ENCODE data around the gene DBN1. TPM values are rescaled to one million over a fixed set of nuclear protein-coding genes. Genes with fewer than 3 reads are reported as not detected.
A peak's percentile ranks its signal among the peaks of the same experiment; 100 is the strongest.
"Not testable (repeated sequence)": the region's sequence is repeated elsewhere in the genome, so short reads cannot be mapped to it uniquely, and the experiment has no call there.

DBN1 gene
- total RNA-seq, 2 experiments from 2014 or later, result 12.1 to 15.9 TPM

DNA sequence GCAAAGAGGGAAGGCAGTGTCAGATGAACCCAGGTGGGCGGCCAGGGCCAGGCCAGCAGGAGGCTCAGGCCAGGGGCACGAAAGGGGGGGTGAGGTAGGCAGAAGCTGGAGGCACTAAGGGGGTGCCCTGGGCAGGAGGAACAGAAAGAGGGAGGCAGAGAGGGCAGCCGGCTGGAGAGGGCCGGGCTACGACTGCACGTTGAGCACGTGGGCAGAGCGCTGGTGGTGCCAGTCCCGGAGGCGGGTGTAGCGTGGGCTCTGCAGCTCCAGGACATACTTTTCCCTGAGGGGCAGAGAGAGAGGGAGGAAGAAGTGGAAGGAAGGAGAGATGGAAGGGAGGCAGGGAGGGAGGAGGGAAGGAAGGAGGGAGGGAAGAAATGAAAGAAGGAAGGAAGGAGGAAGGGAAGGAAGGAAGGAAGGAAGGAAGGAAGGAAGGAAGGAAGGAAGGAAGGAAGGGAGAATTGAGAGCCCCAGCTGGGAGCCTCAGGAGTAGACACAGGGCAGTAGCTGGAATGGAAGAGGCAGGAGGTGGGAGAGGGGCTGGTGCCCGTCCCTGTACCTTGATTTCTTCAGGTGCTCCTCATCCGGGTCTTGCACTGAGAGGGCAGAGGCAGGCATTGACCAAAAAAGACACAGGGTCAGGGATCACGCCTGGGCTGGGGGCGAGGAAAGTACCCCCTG lies 17.0 kb upstream of the DBN1 start:
- intact Hi-C loops (cut with micrococcal nuclease), result no loop called here
- H3K27ac Mint-ChIP-seq, result no peak overlapping the region
- no peaks in the 10 kb centered on the region for H3K9me3 Mint-ChIP-seq
- no peak overlapping the region for H3K4me3 Mint-ChIP-seq
- H3K36me3 Mint-ChIP-seq, result peaks cover 15% of the 10 kb centered on the region
- POLR2A ChIA-PET, result no interaction called here
- H3K4me1 Mint-ChIP-seq (ENCODE audit: low read depth), result peaks cover 15% of the 10 kb centered on the region
- DNase-seq, result no peak
- H3K27me3 Mint-ChIP-seq, result no peaks in the 10 kb centered on the region
- CTCF ChIA-PET, result no interaction called here

DNA sequence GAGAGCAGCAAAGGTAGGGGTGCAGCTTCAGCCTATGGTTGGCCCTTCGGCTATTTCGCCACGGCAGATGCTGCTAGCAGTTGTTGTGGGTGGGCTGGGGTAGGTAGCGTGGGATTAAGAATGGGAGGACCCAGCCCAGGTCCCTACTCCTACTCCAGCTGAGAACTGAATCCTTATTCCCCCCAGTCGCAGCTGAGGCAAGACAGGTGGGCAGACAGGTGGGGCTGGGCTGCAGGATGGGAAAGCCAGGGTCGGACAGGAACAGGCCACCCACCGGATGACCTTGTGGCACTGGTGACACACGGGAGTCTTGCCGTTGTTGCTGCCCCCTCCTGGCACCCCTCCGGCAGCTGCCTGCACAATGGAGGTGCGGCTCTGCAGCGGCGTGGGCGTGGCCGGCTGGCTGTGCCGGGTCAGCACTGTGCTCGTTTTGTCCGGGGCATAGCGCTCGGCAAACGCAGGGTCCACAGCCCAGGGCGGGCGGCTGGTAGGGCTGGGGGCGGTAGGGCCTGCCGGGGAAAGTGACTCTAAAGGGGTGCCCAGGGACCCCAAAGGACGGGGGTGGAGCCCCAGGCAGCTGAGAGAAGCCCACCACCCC lies 15.8 kb upstream of the DBN1 start:
- no peak overlapping the region for H3K27ac Mint-ChIP-seq
- H3K4me1 Mint-ChIP-seq (ENCODE audit: low read depth), result peaks cover 6% of the 10 kb centered on the region
- ChIA-PET CTCF (no interaction called here), POLR2A (no interaction called here)
- peaks cover 15% of the 10 kb centered on the region for H3K36me3 Mint-ChIP-seq
- intact Hi-C loops (cut with micrococcal nuclease), result no loop called here
- no peak overlapping the region for H3K4me3 Mint-ChIP-seq
- no peaks in the 10 kb centered on the region for H3K27me3 Mint-ChIP-seq
- no peaks in the 10 kb centered on the region for H3K9me3 Mint-ChIP-seq
- no peak for DNase-seq

DNA sequence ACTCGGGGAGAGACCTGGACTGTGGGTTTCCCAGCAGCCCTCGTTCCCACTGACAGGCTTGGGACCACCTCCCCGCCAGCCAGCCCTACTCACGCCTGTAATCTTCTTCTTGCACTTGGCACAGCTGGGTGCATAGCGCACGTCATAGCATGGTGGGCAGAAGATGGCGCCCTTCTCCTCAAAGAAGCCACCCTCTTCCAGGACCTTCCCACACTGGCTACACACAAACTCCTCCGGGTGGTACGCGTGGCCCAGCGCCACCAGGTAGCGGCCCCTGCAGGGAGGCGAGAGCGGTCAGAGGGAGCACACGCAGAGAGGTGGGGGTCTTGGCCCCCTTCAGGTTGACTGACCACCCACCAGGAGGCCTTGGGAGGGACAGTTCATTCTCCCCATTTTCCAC lies 14.5 kb upstream of the DBN1 start:
- Mint-ChIP-seq H3K4me3 (no peak overlapping the region), H3K4me1 (ENCODE audit: low read depth) (no peaks in the 10 kb centered on the region), H3K27me3 (no peaks in the 10 kb centered on the region), H3K36me3 (peaks cover 15% of the 10 kb centered on the region), H3K27ac (no peak overlapping the region), H3K9me3 (no peaks in the 10 kb centered on the region)
- intact Hi-C loops (cut with micrococcal nuclease), result no loop called here
- POLR2A ChIA-PET, result no interaction called here
- no peak for DNase-seq
- CTCF ChIA-PET, result interaction anchor here (0.7 to 1.9 kb wide), 2 partner anchors 13 to 55 kb away, joined by 3 to 6 read pairs; no protein-coding TSS in a partner anchor

DNA sequence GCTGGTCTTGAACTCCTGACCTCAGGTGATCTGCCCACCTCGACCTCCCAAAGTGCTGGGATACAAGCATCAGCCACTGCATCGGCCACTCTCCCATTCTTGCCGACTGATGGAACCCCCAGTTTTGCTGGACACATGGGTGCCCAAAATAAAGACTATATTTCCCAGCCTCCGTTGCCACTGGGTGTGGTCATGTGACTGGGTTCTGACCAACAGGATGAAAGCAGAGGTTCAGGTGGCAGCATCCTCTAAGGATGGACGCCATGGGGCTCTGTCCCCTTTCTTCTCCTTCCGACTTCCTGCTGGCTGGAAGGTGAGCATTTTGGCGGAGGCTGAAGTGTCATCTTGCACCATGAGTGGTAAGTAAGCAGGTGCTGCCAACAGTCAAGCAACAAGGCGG lies 13.7 kb upstream of the DBN1 start:
- no peaks in the 10 kb centered on the region for H3K27me3 Mint-ChIP-seq
- POLR2A ChIA-PET, result no interaction called here
- H3K4me3 Mint-ChIP-seq, result no peak overlapping the region
- DNase-seq, result no peak
- H3K36me3 Mint-ChIP-seq, result peaks cover 15% of the 10 kb centered on the region
- intact Hi-C loops (cut with micrococcal nuclease), result no loop called here
- CTCF ChIA-PET, result interaction anchor here (1.9 kb wide), 1 partner anchor 14 kb away, joined by 6 read pairs; no protein-coding TSS in a partner anchor
- no peaks in the 10 kb centered on the region for H3K4me1 Mint-ChIP-seq (ENCODE audit: low read depth)
- no peaks in the 10 kb centered on the region for H3K9me3 Mint-ChIP-seq
- no peak overlapping the region for H3K27ac Mint-ChIP-seq

- Mint-ChIP-seq H3K36me3 (peaks cover 14% of the 10 kb centered on the region), H3K4me3 (no peak overlapping the region), H3K27me3 (no peaks in the 10 kb centered on the region), H3K9me3 (no peaks in the 10 kb centered on the region), H3K27ac (no peak overlapping the region), H3K4me1 (ENCODE audit: low read depth) (no peaks in the 10 kb centered on the region)
- CTCF ChIA-PET, result interaction anchor here (1.9 kb wide), 1 partner anchor 15 kb away, joined by 6 read pairs; no protein-coding TSS in a partner anchor
- no peak for DNase-seq
- intact Hi-C loops (cut with micrococcal nuclease), result no loop called here
- POLR2A ChIA-PET, result no interaction called here
Measured at GRCh38 chr5:177486256-177486655, 12.8 kb upstream of the DBN1 start.

DNA sequence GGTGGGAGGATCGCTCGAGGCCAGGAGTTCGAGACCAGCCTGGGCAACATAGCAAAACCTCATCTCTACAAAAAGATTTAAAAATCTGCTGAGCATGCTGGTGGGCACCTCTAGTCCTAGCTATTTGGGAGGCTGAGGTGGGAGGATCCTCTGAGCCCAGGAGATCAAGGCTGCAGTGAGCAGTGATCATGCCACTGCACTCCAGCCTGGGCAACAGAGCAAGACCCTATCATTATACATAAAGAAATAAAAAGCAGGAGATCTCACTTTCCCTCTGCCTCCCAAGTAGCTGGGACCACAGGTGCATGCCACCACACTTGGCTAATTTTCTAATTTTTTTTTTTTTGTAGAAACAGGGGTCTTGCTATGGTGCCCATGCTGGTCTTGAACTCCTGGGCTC lies 12.3 kb upstream of the DBN1 start:
- peaks cover 12% of the 10 kb centered on the region for H3K36me3 Mint-ChIP-seq
- DNase-seq; H3K27me3 Mint-ChIP-seq; H3K27ac Mint-ChIP-seq; H3K4me1 Mint-ChIP-seq (ENCODE audit: low read depth); intact Hi-C loops (cut with micrococcal nuclease); H3K4me3 Mint-ChIP-seq; H3K9me3 Mint-ChIP-seq; POLR2A ChIA-PET: not testable (repeated sequence)
- CTCF ChIA-PET, result interaction anchor here (1.1 kb wide), 1 partner anchor 15 kb away, joined by 5 read pairs; no protein-coding TSS in a partner anchor

- Mint-ChIP-seq H3K27me3 (no peaks in the 10 kb centered on the region), H3K9me3 (no peaks in the 10 kb centered on the region), H3K4me3 (no peak overlapping the region), H3K27ac (no peak overlapping the region), H3K36me3 (peaks cover 8% of the 10 kb centered on the region), H3K4me1 (ENCODE audit: low read depth) (peaks cover under 1% of the 10 kb centered on the region)
- CTCF ChIA-PET, result interaction anchor here (1.1 kb wide), 1 partner anchor 16 kb away, joined by 5 read pairs; no protein-coding TSS in a partner anchor
- DNase-seq, result no peak
- intact Hi-C loops (cut with micrococcal nuclease), result no loop called here
- POLR2A ChIA-PET, result no interaction called here
Measured at GRCh38 chr5:177484902-177485549, 11.6 kb upstream of the DBN1 start.

DNA sequence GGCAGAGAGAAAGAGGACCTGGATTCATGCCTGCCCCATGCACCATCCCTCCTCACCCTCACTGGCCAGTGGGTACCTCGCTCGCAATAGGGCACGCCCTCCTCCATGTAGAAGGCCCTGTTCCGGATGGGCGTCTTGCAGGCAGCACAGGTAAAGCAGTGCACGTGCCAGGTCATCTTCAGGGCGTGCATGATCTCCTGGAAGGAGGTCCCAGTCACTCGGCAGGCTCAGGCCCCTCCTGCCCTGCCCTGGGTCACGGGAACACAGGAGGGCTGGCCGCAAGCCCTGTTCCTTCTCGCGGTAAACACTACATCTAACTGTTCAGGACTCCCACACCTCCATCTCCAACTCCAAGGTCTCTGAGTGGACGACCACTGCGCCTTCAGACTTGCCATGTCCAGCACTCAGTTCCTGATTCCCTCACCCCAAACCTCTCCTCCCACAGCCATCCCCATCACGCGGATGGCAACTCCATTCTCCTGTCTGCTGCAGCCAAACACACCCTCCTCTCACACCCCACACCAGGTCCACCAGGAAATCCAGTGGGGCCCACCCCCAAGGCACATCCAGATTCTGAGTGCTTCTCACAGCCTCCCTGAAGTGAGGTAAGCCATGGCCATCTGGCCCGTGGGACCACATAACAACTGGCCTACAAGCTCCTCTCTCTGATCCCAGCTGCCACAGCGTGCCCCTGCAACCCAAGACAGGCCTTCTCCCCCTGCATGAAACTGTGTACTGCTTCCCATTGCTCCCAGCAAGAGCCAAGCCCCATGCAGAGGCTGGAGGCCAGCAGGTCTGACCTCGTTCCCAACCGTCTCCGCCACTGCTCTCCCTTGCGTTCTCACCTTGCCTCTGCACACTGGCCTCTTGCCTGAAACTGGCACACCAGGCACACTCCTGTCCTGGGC lies 10.8 kb upstream of the DBN1 start:
- Mint-ChIP-seq H3K9me3 (no peaks in the 10 kb centered on the region), H3K4me3 (no peak overlapping the region), H3K27ac (no peak overlapping the region), H3K36me3 (peaks cover 7% of the 10 kb centered on the region), H3K4me1 (ENCODE audit: low read depth) (peaks cover 5% of the 10 kb centered on the region), H3K27me3 (no peaks in the 10 kb centered on the region)
- ChIA-PET CTCF (interaction anchor here (1.1 kb wide), 1 partner anchor 17 kb away, joined by 5 read pairs; no protein-coding TSS in a partner anchor), POLR2A (no interaction called here)
- DNase-seq, result no peak
- intact Hi-C loops (cut with micrococcal nuclease), result no loop called here

DNA sequence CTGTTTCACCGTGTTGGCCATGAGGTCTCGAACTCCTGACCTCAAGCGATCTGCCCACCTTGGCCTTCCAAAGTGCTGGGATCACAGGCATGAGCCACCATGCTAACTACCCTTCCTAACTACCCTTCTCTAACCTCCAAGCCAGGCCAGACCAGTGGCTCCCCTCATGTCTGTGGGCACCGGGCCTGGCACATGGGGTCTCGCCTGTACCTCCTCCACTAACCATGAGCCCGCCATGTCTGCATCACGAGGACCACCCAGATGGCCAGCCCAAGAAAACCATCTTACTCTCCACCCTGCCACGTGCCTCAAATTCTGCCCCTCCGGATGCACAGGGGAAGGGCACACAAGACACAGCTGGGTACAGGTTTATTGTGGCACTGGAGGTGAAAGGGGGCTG lies 9.6 kb upstream of the DBN1 start:
- H3K9me3 Mint-ChIP-seq, result no peaks in the 10 kb centered on the region
- intact Hi-C loops (cut with micrococcal nuclease), result no loop called here
- H3K4me3 Mint-ChIP-seq, result no peak overlapping the region
- no peaks in the 10 kb centered on the region for H3K27me3 Mint-ChIP-seq
- no peak for DNase-seq
- no peak overlapping the region for H3K27ac Mint-ChIP-seq
- H3K36me3 Mint-ChIP-seq, result peaks cover 6% of the 10 kb centered on the region
- H3K4me1 Mint-ChIP-seq (ENCODE audit: low read depth), result peaks cover 12% of the 10 kb centered on the region
- ChIA-PET CTCF (no interaction called here), POLR2A (interaction anchor here (1.1 kb wide), 1 partner anchor 26 kb away, joined by 3 read pairs; no protein-coding TSS in a partner anchor)

- H3K27me3 Mint-ChIP-seq, result no peaks in the 10 kb centered on the region
- H3K36me3 Mint-ChIP-seq, result peaks cover 4% of the 10 kb centered on the region
- H3K4me3 Mint-ChIP-seq, result no peak overlapping the region
- no peaks in the 10 kb centered on the region for H3K9me3 Mint-ChIP-seq
- intact Hi-C loops (cut with micrococcal nuclease), result no loop called here
- ChIA-PET CTCF (no interaction called here), POLR2A (interaction anchor here (0.6 to 1.1 kb wide), 2 partner anchors 25 to 1755 kb away, joined by 3 read pairs; no protein-coding TSS in a partner anchor)
- H3K4me1 Mint-ChIP-seq (ENCODE audit: low read depth), result peaks cover 12% of the 10 kb centered on the region
- no peak overlapping the region for H3K27ac Mint-ChIP-seq
- no peak for DNase-seq
Measured at GRCh38 chr5:177482359-177482795, 8.9 kb upstream of the DBN1 start.

- intact Hi-C loops (cut with micrococcal nuclease), result loop anchor here (2.0 kb wide), 1 partner anchor 17 kb away; the partner anchor contains the start of gene PDLIM7
- no peak for DNase-seq
- no peak overlapping the region for H3K4me3 Mint-ChIP-seq
- ChIA-PET CTCF (interaction anchor here (1.5 to 2.6 kb wide), 2 partner anchors 20 to 75 kb away, joined by 7 read pairs; no protein-coding TSS in a partner anchor), POLR2A (no interaction called here)
- peaks cover 2% of the 10 kb centered on the region for H3K36me3 Mint-ChIP-seq
- peaks cover 23% of the 10 kb centered on the region for H3K4me1 Mint-ChIP-seq (ENCODE audit: low read depth)
- H3K27me3 Mint-ChIP-seq, result no peaks in the 10 kb centered on the region
- H3K9me3 Mint-ChIP-seq, result no peaks in the 10 kb centered on the region
- H3K27ac Mint-ChIP-seq, result peak overlapping the region; percentile 84
Measured at GRCh38 chr5:177479774-177480173, 6.3 kb upstream of the DBN1 start.

All from activated CD4-positive, alpha-beta memory T cell treated with anti-CD3 and anti-CD28 coated beads for 36 hours (primary cell).